Measurements from ENCODE around the gene CAND2.
"Not testable (repeated sequence)": the region's sequence is repeated elsewhere in the genome, so short reads cannot be mapped to it uniquely, and the experiment has no call there.

- TF ChIP-seq CTCF (IDR thresholded peaks at IDR 0.05); ZFX (IDR thresholded peaks at IDR 0.05; ENCODE audit: borderline replicate concordance): not testable (repeated sequence)
Measured at GRCh38 chr3:12878758-12879157, 82.3 kb downstream of the CAND2 start.
